SK-N-SH treated with all-trans-retinoic acid at 6 μM for 48 hours (cell line): ENCODE measurements around the gene NACA2.
"Not testable (repeated sequence)": the region's sequence is repeated elsewhere in the genome, so short reads cannot be mapped to it uniquely, and the experiment has no call there.

Source experiments
- CSDC2 ChIP-seq: fragments of 250-450 bp; sonication (Bioruptor Pico); IDR thresholded peaks from 2 replicates; pipeline ENCODE4 v1.5.0; 2020; ENCODE audit warnings: mild to moderate bottlenecking, moderate library complexity
- PATZ1 ChIP-seq: fragments of 250-450 bp; sonication (Bioruptor Pico); IDR thresholded peaks from 2 replicates; pipeline ENCODE4 v1.8.0; 2020; ENCODE audit warnings: mild to moderate bottlenecking, moderate library complexity, borderline replicate concordance
- POU6F1 ChIP-seq: fragments of 250-450 bp; sonication (Bioruptor Pico); IDR thresholded peaks from 2 replicates; pipeline ENCODE4 v1.8.0; 2021; ENCODE audit warnings: low read depth, mild to moderate bottlenecking, moderate library complexity, borderline replicate concordance
- PPARA ChIP-seq: fragments of 250-450 bp; sonication (Bioruptor Pico); IDR thresholded peaks from 2 replicates; pipeline ENCODE4 v1.5.0; 2020; ENCODE audit warnings: mild to moderate bottlenecking, borderline replicate concordance
- RARB ChIP-seq: fragments of 250-450 bp; sonication (Bioruptor Pico); IDR thresholded peaks from 2 replicates; pipeline ENCODE4 v1.8.0; 2021; ENCODE audit warnings: mild to moderate bottlenecking, moderate library complexity
- TCF4 ChIP-seq: fragments of 250-450 bp; sonication (Bioruptor Pico); IDR thresholded peaks from 2 replicates; pipeline ENCODE4 v1.8.0; 2021; ENCODE audit warnings: mild to moderate bottlenecking, moderate library complexity, borderline replicate concordance
- TOX ChIP-seq: fragments of 250-450 bp; sonication (Bioruptor Pico); IDR thresholded peaks from 2 replicates; pipeline ENCODE4 v1.8.0; 2021; ENCODE audit warnings: mild to moderate bottlenecking, moderate library complexity, borderline replicate concordance
- ZFP30 ChIP-seq: fragments of 450-650 bp; formaldehyde crosslinking; IDR thresholded peaks from 2 replicates; pipeline ENCODE4 v1.5.0; 2022; ENCODE audit warnings: mild to moderate bottlenecking, moderate library complexity
- ZNF565 ChIP-seq: fragments of 450-650 bp; formaldehyde crosslinking; conservative IDR thresholded peaks from 2 replicates; pipeline ENCODE4 v1.5.0; 2020; ENCODE audit warnings: low read depth, mild to moderate bottlenecking, moderate library complexity

- not testable (repeated sequence) for TF ChIP-seq PPARA (CRISPR knock-in tag); PATZ1 (CRISPR knock-in tag); TOX; ZNF565; TCF4 (CRISPR knock-in tag); RARB (CRISPR knock-in tag); CSDC2; POU6F1 (CRISPR knock-in tag); ZFP30 (CRISPR knock-in tag)
Observed at GRCh38 chr17:61552560-61552959, 38.5 kb downstream of the NACA2 start.
